HepG2 (cell line): ENCODE results near the gene EPHB4. TPM values are rescaled to one million over a fixed set of nuclear protein-coding genes. Genes with fewer than 3 reads are reported as not detected.

Experiments used
- ATM ChIP-seq: fragments of 450-650 bp; IDR thresholded peaks from 2 replicates; pipeline ENCODE4 v1.7.1; 2017; ENCODE audit warnings: mild to moderate bottlenecking, borderline replicate concordance
- BHLHE40 ChIP-seq: IDR thresholded peaks from 2 replicates; pipeline ENCODE4 v1.6.1; 2011; ENCODE audit warnings: low read length, improper control_type of control experiment
- POLR2AphosphoS5 ChIP-seq: IDR thresholded peaks from 2 replicates; pipeline ENCODE4 v1.6.1; 2012; ENCODE audit warnings: low read depth, low read length
- RBM22 ChIP-seq: fragments of 200-400 bp; formaldehyde crosslinking; optimal IDR thresholded peaks from 2 replicates; pipeline ENCODE3; 2017; ENCODE audit warnings: mild to moderate bottlenecking, low read length, moderate library complexity
- SETDB1 ChIP-seq: sonication (generic); formaldehyde crosslinking; IDR thresholded peaks from 2 replicates; pipeline ENCODE4 v1.5.1; 2020; ENCODE audit warnings: missing genetic modification reagents, mild to moderate bottlenecking, borderline replicate concordance
- TAF1 ChIP-seq: sonication (generic); formaldehyde crosslinking; IDR thresholded peaks from 2 replicates; pipeline ENCODE4 v1.4.0; 2020; ENCODE audit warnings: missing genetic modification reagents
- XRCC5 ChIP-seq: fragments of 200-400 bp; formaldehyde crosslinking; optimal IDR thresholded peaks from 2 replicates; pipeline ENCODE3; 2017; ENCODE audit warnings: mild to moderate bottlenecking, low read length
- ZNF10 ChIP-seq: sonication (generic); formaldehyde crosslinking; IDR thresholded peaks from 2 replicates; pipeline ENCODE4 v1.4.0; 2020; ENCODE audit warnings: mild to moderate bottlenecking, low read depth, missing genetic modification reagents, borderline replicate concordance
- ZNF430 ChIP-seq: sonication (generic); formaldehyde crosslinking; IDR thresholded peaks from 2 replicates; pipeline ENCODE4 v1.9.0; 2021; ENCODE audit warnings: mild to moderate bottlenecking, missing genetic modification reagents
- polyA plus RNA-seq, 8 experiments: library from polyadenylated mRNA; depleted of rRNA in 3 of 8; stranded (reverse) in 7 of 8; unstranded in 1 of 8; fragments of >200 nt; fragmentation: Illumina TruSeq in 4 of 8; extraction: Trizol in 4 of 8; gene quantifications; 2 replicates each; pipeline versions ENCODE4 v1.2.1 to v1.2.3, GENCODE V29; 2011 to 2016; ENCODE audit warnings: low read depth in 4 of 8, missing spikeins in 1 of 8, mixed read lengths in 1 of 8; ENCODE audit not compliant: insufficient read depth in 1 of 8
- total RNA-seq, 5 experiments: library from RNA; depleted of rRNA; stranded (reverse); fragments of >200 nt; fragmentation: Illumina TruSeq; extraction: Trizol; gene quantifications; 2 replicates each; pipeline ENCODE4 v1.2.3, GENCODE V29; 2016; ENCODE audit warnings: low read depth in 1 of 5
- TF ChIP-seq, protein P1 (sequence below): sonication (generic); formaldehyde crosslinking; IDR thresholded peaks from 2 replicates; pipeline ENCODE4 v1.4.0; 2020; ENCODE audit warnings: missing genetic modification reagents
- TF ChIP-seq, protein P2 (sequence below): fragments of 450-650 bp; IDR thresholded peaks from 2 replicates; pipeline ENCODE4 v1.6.1; 2016
- TF ChIP-seq, protein P3 (sequence below): sonication (generic); formaldehyde crosslinking; IDR thresholded peaks from 2 replicates; pipeline ENCODE4 v1.5.0; 2020; ENCODE audit warnings: missing genetic modification reagents

Gene EPHB4
- total and polyA plus RNA-seq, 2 of the 13 experiments (the other 11 are each of a cell fraction or from before 2014, with no cell fraction given), result 61.4 to 69.6 TPM

DNA sequence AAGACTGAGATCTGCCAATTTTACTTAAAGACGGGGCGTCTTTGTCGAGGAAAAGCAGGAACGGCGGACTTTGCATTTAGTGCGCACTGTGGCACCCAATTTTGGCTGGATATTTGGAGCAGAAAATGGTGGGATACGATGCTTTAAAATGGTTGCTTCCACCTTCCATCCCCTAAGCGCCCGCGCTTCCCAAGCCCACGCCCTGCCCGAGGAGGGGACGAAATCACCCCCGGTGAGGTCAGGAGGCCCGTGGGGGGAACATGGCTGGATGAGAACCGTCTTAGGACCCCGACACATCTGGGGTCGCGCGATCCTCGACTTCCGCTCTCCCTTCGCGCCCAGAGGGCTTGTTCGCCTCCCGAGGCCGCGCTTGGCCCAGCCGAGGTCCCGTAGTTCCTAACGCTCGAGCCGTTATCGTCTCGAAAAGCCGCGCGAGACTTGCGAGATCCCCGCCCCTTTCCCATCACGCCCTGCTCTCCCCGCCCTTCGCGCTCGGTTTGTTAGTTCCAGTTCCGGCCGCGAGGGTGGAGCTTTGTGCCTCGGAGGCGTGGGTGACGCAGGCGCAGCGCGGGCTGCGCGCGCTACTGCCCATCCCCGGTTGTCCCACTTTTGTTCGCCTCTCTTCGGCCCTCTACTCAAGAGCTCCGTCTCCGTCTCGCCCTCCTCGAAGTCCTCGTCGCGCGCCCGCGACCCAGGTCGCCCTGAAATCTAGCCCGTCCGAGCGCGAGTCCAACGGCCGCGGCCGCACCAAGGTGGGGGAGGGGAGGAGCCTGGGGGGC lies 47.4 kb upstream of the EPHB4 start, which contains the start of gene SRRT (continued):
- TF ChIP-seq, protein P1, sequence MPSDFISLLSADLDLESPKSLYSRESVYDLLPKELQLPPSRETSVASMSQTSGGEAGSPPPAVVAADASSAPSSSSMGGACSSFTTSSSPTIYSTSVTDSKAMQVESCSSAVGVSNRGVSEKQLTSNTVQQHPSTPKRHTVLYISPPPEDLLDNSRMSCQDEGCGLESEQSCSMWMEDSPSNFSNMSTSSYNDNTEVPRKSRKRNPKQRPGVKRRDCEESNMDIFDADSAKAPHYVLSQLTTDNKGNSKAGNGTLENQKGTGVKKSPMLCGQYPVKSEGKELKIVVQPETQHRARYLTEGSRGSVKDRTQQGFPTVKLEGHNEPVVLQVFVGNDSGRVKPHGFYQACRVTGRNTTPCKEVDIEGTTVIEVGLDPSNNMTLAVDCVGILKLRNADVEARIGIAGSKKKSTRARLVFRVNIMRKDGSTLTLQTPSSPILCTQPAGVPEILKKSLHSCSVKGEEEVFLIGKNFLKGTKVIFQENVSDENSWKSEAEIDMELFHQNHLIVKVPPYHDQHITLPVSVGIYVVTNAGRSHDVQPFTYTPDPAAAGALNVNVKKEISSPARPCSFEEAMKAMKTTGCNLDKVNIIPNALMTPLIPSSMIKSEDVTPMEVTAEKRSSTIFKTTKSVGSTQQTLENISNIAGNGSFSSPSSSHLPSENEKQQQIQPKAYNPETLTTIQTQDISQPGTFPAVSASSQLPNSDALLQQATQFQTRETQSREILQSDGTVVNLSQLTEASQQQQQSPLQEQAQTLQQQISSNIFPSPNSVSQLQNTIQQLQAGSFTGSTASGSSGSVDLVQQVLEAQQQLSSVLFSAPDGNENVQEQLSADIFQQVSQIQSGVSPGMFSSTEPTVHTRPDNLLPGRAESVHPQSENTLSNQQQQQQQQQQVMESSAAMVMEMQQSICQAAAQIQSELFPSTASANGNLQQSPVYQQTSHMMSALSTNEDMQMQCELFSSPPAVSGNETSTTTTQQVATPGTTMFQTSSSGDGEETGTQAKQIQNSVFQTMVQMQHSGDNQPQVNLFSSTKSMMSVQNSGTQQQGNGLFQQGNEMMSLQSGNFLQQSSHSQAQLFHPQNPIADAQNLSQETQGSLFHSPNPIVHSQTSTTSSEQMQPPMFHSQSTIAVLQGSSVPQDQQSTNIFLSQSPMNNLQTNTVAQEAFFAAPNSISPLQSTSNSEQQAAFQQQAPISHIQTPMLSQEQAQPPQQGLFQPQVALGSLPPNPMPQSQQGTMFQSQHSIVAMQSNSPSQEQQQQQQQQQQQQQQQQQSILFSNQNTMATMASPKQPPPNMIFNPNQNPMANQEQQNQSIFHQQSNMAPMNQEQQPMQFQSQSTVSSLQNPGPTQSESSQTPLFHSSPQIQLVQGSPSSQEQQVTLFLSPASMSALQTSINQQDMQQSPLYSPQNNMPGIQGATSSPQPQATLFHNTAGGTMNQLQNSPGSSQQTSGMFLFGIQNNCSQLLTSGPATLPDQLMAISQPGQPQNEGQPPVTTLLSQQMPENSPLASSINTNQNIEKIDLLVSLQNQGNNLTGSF, result 0 out of 2 replicates have a peak, but pooled peaks have one; percentile 12
- TF ChIP-seq, protein P2, sequence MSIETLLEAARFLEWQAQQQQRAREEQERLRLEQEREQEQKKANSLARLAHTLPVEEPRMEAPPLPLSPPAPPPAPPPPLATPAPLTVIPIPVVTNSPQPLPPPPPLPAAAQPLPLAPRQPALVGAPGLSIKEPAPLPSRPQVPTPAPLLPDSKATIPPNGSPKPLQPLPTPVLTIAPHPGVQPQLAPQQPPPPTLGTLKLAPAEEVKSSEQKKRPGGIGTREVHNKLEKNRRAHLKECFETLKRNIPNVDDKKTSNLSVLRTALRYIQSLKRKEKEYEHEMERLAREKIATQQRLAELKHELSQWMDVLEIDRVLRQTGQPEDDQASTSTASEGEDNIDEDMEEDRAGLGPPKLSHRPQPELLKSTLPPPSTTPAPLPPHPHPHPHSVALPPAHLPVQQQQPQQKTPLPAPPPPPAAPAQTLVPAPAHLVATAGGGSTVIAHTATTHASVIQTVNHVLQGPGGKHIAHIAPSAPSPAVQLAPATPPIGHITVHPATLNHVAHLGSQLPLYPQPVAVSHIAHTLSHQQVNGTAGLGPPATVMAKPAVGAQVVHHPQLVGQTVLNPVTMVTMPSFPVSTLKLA, result no peak
- TF ChIP-seq XRCC5 (no peak), ATM (no peak), POLR2AphosphoS5 (peak; percentile 91), BHLHE40 (no peak), TAF1 (CRISPR knock-in tag) (peak; percentile 74), ZNF10 (CRISPR knock-in tag) (no peak), ZNF430 (peak; percentile 87; the same call in 1 of the 2 replicates), RBM22 (peak; percentile 39), SETDB1 (CRISPR knock-in tag) (no peak)
- TF ChIP-seq, protein P3, sequence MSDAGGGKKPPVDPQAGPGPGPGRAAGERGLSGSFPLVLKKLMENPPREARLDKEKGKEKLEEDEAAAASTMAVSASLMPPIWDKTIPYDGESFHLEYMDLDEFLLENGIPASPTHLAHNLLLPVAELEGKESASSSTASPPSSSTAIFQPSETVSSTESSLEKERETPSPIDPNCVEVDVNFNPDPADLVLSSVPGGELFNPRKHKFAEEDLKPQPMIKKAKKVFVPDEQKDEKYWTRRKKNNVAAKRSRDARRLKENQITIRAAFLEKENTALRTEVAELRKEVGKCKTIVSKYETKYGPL (CRISPR knock-in tag), result no peak
- TF ChIP-seq, all 625 proteins: peak for 322
